ENCODE measurements around the gene PSMB2. TPM values are rescaled to one million over a fixed set of nuclear protein-coding genes. Genes with fewer than 3 reads are reported as not detected.
A peak's percentile ranks its signal among the peaks of the same experiment; 100 is the strongest.

PSMB2 gene
- total and polyA plus RNA-seq, 10 of the 15 experiments (the other 5 are each of a cell fraction or from before 2014, with no cell fraction given) = 71.7 to 299 (median 145) TPM

- TF ChIP-seq EGR1 (IDR thresholded peaks at IDR 0.05; ENCODE audit: borderline replicate concordance in 1 of 2, low read depth in 2 of 2, low read length in 2 of 2) (peak in 1 of 2 experiments; percentile 13; a peak in 1 of 3 replicates), POLR2AphosphoS5 (IDR thresholded peaks at IDR 0.05; ENCODE audit: low read length) (peak; percentile 62), POLR2AphosphoS2 (IDR thresholded peaks at IDR 0.05; ENCODE audit: low read depth, low read length) (no peak), CTCF (IDR thresholded peaks at IDR 0.05 in 2 of 3, conservative IDR thresholded peaks at IDR 0.05 in 1 of 3; ENCODE audit: control insufficient read depth in 2 of 3, extremely low read depth in 1 of 3, insufficient read depth in 1 of 3, low read depth in 3 of 3, low read length in 3 of 3) (no peak), ZBED1 (IDR thresholded peaks at IDR 0.05; ENCODE audit: borderline replicate concordance) (no peak), SPI1 (IDR thresholded peaks at IDR 0.05; ENCODE audit: borderline replicate concordance, insufficient read depth, low read depth, low read length) (no peak), GABPA (IDR thresholded peaks at IDR 0.05; ENCODE audit: low read depth) (peak; percentile 89), REST (IDR thresholded peaks at IDR 0.05; ENCODE audit: low read depth, low read length) (peak; percentile 72), HDGF (IDR thresholded peaks at IDR 0.05) (peak; percentile 78), NKRF (conservative IDR thresholded peaks at IDR 0.05) (peak; percentile 90), ZNF217 (IDR thresholded peaks at IDR 0.05) (no peak), POLR2A (IDR thresholded peaks at IDR 0.05; ENCODE audit: low read depth, low read length) (peak; percentile 88; the same call in 1 of the 2 replicates)
These were observed 84.2 kb downstream of the PSMB2 start, which contains the start of gene KIAA0319L (continued) for GRCh38 chr1:35557118-35557610.
